ENCODE data around the gene SHFL. TPM values are rescaled to one million over a fixed set of nuclear protein-coding genes. Genes with fewer than 3 reads are reported as not detected.

The SHFL gene
- total RNA-seq, 1 donor from 2014 or later = 2.2 TPM

DNA sequence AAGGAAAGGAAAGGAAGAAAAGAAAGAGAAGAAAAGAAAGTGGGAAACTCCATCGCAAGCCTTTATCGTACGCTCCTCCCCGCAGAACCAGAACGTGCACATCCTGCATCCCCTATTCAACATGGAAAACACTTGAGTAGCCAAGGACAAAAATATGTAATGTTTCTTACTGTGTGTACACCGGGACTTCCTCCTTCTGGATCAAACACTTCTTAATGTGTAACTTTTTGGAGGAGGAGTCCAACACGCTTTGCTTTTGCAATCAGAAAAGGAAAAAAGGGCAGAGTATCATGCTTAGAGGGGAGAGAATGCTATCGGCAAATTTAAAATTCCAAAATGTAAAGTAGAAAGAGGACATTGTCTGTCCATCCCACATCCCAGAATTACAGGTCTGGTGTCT lies 7.8 kb upstream of the SHFL start:
- TF ChIP-seq, protein P1, sequence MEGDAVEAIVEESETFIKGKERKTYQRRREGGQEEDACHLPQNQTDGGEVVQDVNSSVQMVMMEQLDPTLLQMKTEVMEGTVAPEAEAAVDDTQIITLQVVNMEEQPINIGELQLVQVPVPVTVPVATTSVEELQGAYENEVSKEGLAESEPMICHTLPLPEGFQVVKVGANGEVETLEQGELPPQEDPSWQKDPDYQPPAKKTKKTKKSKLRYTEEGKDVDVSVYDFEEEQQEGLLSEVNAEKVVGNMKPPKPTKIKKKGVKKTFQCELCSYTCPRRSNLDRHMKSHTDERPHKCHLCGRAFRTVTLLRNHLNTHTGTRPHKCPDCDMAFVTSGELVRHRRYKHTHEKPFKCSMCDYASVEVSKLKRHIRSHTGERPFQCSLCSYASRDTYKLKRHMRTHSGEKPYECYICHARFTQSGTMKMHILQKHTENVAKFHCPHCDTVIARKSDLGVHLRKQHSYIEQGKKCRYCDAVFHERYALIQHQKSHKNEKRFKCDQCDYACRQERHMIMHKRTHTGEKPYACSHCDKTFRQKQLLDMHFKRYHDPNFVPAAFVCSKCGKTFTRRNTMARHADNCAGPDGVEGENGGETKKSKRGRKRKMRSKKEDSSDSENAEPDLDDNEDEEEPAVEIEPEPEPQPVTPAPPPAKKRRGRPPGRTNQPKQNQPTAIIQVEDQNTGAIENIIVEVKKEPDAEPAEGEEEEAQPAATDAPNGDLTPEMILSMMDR (IDR thresholded peaks at IDR 0.05; ENCODE audit: unreplicated experiment) = no peak
- no peaks in the 10 kb centered on the region for H3K9me3 Mint-ChIP-seq (ENCODE audit: low read depth)
- DNase-seq (ENCODE audit: low spot score, unreplicated experiment) = no peak
- no peaks in the 10 kb centered on the region for H3K4me1 Mint-ChIP-seq (ENCODE audit: low read depth)
- peaks cover 31% of the 10 kb centered on the region for H3K27me3 Mint-ChIP-seq
- H3K36me3 Mint-ChIP-seq (ENCODE audit: insufficient read depth) = no peaks in the 10 kb centered on the region
- no peak overlapping the region for H3K4me3 Mint-ChIP-seq (ENCODE audit: low read depth)
- H3K27ac Mint-ChIP-seq = no peak overlapping the region

DNA sequence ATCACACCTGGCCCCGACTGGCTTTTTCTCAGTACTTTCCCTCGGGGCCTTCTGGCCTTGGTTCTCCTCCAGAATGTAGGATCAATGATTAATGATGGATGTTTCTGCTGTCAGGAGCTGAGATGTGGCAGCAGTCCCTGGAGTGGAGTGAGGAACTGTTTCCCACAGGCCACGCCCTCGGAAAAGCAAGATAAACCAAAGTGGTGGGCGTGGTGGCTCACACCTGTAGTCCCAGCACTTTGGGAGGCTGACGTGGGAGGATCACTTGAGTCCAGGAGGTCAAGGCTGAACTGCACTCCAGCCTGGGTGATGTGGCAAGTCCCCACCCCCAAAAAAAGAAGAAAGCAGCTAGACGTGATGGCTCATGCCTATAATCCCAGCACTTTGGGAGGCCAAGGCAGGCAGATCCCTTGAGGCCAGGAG lies 7.1 kb upstream of the SHFL start:
- no peak for DNase-seq (ENCODE audit: low spot score, unreplicated experiment)
- Mint-ChIP-seq H3K27ac (no peak overlapping the region), H3K4me1 (ENCODE audit: low read depth) (no peaks in the 10 kb centered on the region), H3K9me3 (ENCODE audit: low read depth) (no peaks in the 10 kb centered on the region), H3K27me3 (peaks cover 36% of the 10 kb centered on the region), H3K4me3 (ENCODE audit: low read depth) (no peak overlapping the region), H3K36me3 (ENCODE audit: insufficient read depth) (no peaks in the 10 kb centered on the region)
- TF ChIP-seq, protein P1 (IDR thresholded peaks at IDR 0.05; ENCODE audit: unreplicated experiment) = no peak

DNA sequence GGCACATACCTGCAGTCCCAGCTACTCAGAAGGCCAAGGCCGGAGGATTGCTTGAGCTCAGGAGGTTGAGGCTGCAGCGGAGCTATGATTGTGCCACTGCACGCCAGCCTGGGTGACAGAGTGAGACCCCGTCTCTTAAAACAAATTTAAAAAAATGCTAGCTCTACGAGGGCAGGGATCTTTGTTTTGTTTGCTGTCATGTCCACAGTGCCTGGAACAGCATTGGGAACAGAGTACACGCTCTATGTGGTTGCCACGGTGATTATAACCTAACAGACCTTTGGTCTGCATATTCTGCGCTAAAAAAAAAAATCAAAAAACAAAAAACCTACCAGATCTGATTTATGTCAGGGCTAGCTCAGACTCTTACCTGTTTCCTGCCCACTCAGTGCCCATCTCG lies 2.2 kb upstream of the SHFL start:
- TF ChIP-seq, protein P1 (IDR thresholded peaks at IDR 0.05; ENCODE audit: unreplicated experiment) = no peak
- Mint-ChIP-seq H3K9me3 (ENCODE audit: low read depth) (no peaks in the 10 kb centered on the region), H3K27me3 (peaks cover 40% of the 10 kb centered on the region), H3K4me3 (ENCODE audit: low read depth) (no peak overlapping the region), H3K4me1 (ENCODE audit: low read depth) (peaks cover 1% of the 10 kb centered on the region), H3K36me3 (ENCODE audit: insufficient read depth) (no peaks in the 10 kb centered on the region), H3K27ac (no peak overlapping the region)
- no peak for DNase-seq (ENCODE audit: low spot score, unreplicated experiment)

DNA sequence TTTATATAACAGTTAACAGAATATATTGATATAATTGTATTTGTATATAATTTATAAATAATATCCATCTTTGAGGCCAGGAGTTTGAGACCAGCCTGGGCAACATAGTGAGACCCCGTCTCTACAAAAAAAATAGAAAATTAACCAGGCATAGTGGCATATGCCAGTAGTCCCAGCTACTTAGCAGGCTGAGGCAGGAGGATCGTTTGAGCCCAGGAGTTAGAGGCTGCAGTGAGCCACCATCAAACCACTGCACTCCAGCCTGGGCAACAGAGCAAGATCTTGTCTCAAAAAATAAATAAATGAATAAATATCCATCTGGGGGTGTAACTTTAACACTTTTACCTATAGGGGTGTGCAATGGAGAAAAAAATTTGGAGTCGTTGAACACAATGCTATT lies 1.3 kb upstream of the SHFL start:
- H3K27me3 Mint-ChIP-seq = peaks cover 37% of the 10 kb centered on the region

DNA sequence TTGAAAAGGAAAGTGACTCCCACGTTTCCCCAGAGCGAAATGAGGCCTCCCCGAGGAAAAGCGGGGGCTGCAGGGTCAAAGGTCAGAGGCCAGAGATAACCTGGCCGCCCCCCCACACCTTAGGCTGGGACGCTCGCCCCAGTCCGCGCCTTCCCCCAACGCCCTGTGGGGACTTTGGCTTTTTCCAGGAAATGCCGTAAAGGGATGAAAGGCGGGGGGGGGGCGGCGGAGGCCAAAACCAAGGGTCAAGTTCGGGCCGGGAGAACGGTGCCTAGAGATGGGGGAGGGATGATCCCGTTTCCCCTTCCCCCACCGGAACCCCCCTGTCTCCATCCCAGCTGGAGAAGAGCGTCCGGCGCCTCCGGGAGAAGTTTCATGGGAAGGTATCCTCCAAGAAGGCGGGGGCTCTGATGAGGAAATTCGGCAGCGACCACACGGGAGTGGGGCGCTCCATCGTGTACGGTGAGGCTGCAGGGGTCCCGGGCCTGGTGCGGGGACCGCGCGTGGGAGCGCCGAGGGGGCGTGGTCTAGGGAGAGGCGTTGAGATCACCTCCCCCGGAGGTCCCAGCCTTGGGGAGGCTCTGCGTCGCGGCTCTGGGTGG lies 575 bp downstream of the SHFL start:
- peaks cover 1% of the 10 kb centered on the region for H3K4me1 Mint-ChIP-seq (ENCODE audit: low read depth)
- no peak overlapping the region for H3K27ac Mint-ChIP-seq
- H3K9me3 Mint-ChIP-seq (ENCODE audit: low read depth) = no peaks in the 10 kb centered on the region
- TF ChIP-seq, protein P1 (IDR thresholded peaks at IDR 0.05; ENCODE audit: unreplicated experiment) = no peak
- DNase-seq (ENCODE audit: low spot score, unreplicated experiment) = no peak
- H3K4me3 Mint-ChIP-seq (ENCODE audit: low read depth) = peak overlapping the region; percentile 41
- H3K27me3 Mint-ChIP-seq = peaks cover 33% of the 10 kb centered on the region
- peaks cover 1% of the 10 kb centered on the region for H3K36me3 Mint-ChIP-seq (ENCODE audit: insufficient read depth)

More for the DNA sequence above, 1.3 kb upstream of the SHFL start:
- no peak overlapping the region for H3K27ac Mint-ChIP-seq
- no peaks in the 10 kb centered on the region for H3K9me3 Mint-ChIP-seq (ENCODE audit: low read depth)
- TF ChIP-seq, protein P1 (IDR thresholded peaks at IDR 0.05; ENCODE audit: unreplicated experiment) = no peak
- no peaks in the 10 kb centered on the region for H3K36me3 Mint-ChIP-seq (ENCODE audit: insufficient read depth)
- H3K4me3 Mint-ChIP-seq (ENCODE audit: low read depth) = peak overlapping the region; percentile 40
- DNase-seq (ENCODE audit: low spot score, unreplicated experiment) = no peak
- H3K4me1 Mint-ChIP-seq (ENCODE audit: low read depth) = peaks cover 1% of the 10 kb centered on the region
